GM12872 (cell line): Measurements from ENCODE around the gene RALY.
A peak's percentile ranks its signal among the peaks of the same experiment; 100 is the strongest.

Experiments used
- CTCF ChIP-seq: IDR thresholded peaks from 3 replicates; pipeline ENCODE4 v1.5.1; 2011; ENCODE audit warnings: low read depth, mild to moderate bottlenecking, low read length, moderate library complexity; ENCODE audit not compliant: insufficient read depth

Gene RALY

GRCh38 chr20:34064286-34064685 is 70.6 kb downstream of the RALY start:
- TF ChIP-seq CTCF: no peak

- no peak for TF ChIP-seq CTCF
Observed at GRCh38 chr20:34065260-34065659, 71.5 kb downstream of the RALY start.

- TF ChIP-seq CTCF: no peak
Observed at GRCh38 chr20:34066476-34067090, 72.9 kb downstream of the RALY start.

GRCh38 chr20:34068001-34068400 is 74.3 kb downstream of the RALY start:
- TF ChIP-seq CTCF: no peak

- TF ChIP-seq CTCF: peak; percentile 76
Observed at GRCh38 chr20:34069341-34070078, 75.8 kb downstream of the RALY start.

GRCh38 chr20:34070079-34070439 is 76.3 kb downstream of the RALY start:
- no peak for TF ChIP-seq CTCF

- no peak for TF ChIP-seq CTCF
Observed at GRCh38 chr20:34070859-34071258, 77.1 kb downstream of the RALY start.
